ENCODE data around the gene ARRB1.

The ARRB1 gene

DNA sequence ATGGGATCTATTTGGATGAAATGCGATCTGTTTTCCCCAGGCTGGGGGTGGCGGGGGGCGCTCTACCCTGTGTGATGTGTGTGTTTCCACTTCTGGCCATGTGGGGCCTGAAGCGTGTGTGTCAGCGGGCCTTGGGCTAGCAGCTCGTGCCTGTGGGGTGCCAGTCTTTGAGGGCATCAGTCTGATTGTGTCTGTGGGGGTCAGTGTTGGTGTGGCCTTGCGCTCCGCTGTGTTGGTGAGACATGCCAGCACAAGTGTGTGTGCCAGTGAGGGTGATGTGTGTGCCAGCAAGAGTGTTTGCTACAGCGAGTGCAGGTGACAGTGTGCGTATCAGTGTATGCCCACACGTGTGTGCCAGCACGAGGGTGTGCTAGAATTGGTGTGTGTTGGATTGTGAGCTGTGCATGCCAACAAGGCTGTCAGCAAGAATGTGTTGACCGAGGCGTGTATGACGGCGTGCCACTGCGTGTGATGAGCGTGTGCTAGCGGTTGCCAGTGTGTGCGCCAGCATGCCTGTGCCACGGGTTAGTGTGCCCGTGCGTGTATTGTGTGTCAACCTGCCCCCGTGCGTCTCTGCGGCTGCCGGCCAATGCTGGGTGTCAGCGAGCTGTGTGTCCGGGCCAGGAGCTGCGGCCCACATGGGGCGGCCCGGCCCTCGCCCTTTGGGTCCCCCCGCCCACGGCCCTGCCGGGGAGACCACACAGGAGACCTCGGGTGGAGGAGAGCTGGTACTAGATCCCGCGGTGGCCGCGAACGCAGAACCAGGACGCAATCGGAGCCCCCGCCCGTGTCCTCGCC is 519 bp downstream of the ARRB1 start (continued):
- TF ChIP-seq, protein P1, sequence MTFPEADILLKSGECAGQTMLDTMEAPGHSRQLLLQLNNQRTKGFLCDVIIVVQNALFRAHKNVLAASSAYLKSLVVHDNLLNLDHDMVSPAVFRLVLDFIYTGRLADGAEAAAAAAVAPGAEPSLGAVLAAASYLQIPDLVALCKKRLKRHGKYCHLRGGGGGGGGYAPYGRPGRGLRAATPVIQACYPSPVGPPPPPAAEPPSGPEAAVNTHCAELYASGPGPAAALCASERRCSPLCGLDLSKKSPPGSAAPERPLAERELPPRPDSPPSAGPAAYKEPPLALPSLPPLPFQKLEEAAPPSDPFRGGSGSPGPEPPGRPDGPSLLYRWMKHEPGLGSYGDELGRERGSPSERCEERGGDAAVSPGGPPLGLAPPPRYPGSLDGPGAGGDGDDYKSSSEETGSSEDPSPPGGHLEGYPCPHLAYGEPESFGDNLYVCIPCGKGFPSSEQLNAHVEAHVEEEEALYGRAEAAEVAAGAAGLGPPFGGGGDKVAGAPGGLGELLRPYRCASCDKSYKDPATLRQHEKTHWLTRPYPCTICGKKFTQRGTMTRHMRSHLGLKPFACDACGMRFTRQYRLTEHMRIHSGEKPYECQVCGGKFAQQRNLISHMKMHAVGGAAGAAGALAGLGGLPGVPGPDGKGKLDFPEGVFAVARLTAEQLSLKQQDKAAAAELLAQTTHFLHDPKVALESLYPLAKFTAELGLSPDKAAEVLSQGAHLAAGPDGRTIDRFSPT (tag by site-specific recombination; IDR thresholded peaks at IDR 0.05): peak; percentile 93

DNA sequence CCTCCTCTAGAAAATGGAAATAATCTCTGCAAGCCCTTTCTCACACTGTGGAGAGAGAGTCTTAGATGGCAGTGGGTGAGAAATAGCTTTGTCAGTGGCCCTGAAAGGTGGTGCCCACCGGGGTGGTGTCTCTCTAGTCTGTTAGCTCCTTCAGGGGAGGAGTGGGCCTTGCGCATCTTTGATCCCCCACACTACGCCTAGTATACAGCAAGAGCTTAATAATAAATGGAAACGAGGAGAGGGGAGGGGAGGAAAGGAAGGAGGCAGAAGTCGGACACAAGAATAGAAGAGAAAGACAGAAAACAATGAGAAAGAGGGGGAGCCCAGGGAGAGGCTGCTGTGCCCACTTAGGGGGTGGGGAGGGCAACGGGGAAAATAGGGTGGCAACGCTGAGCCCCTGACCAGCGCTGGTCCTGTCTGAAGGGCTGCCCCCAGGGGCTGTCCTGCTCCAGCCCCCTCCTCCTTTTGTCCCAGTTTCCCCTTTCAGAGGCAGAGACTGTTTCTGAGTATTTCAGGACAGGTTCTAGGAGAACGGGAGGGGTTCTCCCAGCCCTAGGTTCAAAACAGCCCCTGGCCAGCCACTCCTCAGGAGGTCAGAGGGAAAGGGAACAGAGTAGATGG is 1.2 kb downstream of the ARRB1 start:
- H3K36me3 ChIP-seq (ENCODE audit: control insufficient read depth in 2 of 2, insufficient read depth in 1 of 2, low read length in 2 of 2): no peaks in the 10 kb centered on the region
- no peak for TF ChIP-seq ZNF518A (tag by site-specific recombination; conservative IDR thresholded peaks at IDR 0.05; ENCODE audit: low read depth)
- 0 out of 2 replicates have a peak, but pooled peaks have one; percentile 8 for TF ChIP-seq ZBTB8A (tag by site-specific recombination; IDR thresholded peaks at IDR 0.05)
- no peak for TF ChIP-seq ZNF121 (tag by site-specific recombination; IDR thresholded peaks at IDR 0.05)
- no peaks in the 10 kb centered on the region for H3K9me3 ChIP-seq (ENCODE audit: control insufficient read depth, insufficient read depth, low read depth, low read length)
- H3K27ac ChIP-seq (ENCODE audit: extremely low read depth, low read depth, low read length): no peak overlapping the region
- ChIA-PET CTCF (interaction anchor here (0.6 to 1.0 kb wide), 4 partner anchors 11 to 144 kb away, joined by 3 to 4 read pairs (median 3); no protein-coding TSS in a partner anchor), POLR2A (interaction anchor here (0.6 kb wide), 1 partner anchor 10 kb away, joined by 6 read pairs; no protein-coding TSS in a partner anchor)
- H3K4me1 ChIP-seq (ENCODE audit: control insufficient read depth, insufficient read depth, low read length): no peaks in the 10 kb centered on the region
- no peak overlapping the region for H3K4me3 ChIP-seq (ENCODE audit: low read depth, low read length)

DNA sequence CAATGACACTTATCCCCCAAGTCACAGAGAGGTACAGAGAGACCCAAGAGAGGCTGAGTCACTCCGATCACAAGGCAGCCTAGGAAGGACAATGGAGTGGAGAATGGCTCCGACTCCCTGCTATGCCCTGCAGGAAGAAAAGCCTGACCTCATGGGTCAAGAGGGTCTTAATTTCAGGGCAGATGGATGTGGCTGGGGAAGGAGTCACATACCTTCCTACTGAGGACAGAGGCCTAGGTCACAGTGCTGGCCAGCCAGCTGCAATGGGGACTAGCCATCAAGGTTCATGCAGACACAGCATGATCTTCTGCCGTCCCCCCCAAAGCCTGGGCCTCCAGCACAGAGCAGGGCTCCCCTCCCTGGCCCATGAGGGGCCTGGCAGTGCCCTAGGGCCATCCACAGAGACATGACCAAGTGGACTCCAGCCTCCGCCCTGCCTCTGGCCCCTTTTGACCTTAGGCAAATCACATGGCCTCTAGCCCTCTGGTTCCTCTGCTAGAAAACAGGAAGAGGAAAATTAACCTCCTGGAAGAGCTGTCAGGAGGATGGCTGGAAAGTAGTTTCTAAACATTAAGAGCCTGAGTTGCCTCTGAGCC is 1.8 kb downstream of the ARRB1 start:
- Histone ChIP-seq H3K27ac (ENCODE audit: extremely low read depth, low read depth, low read length) (no peak overlapping the region), H3K36me3 (ENCODE audit: control insufficient read depth in 2 of 2, insufficient read depth in 1 of 2, low read length in 2 of 2) (no peaks in the 10 kb centered on the region), H3K4me3 (ENCODE audit: low read depth, low read length) (no peak overlapping the region), H3K4me1 (ENCODE audit: control insufficient read depth, insufficient read depth, low read length) (no peaks in the 10 kb centered on the region), H3K9me3 (ENCODE audit: control insufficient read depth, insufficient read depth, low read depth, low read length) (no peaks in the 10 kb centered on the region)
- ChIA-PET POLR2A (interaction anchor here (0.6 kb wide), 1 partner anchor 11 kb away, joined by 6 read pairs; no protein-coding TSS in a partner anchor), CTCF (interaction anchor here (0.6 to 0.7 kb wide), 3 partner anchors 11 to 144 kb away, joined by 3 to 4 read pairs (median 3); no protein-coding TSS in a partner anchor)
- TF ChIP-seq ZIC2 (tag by site-specific recombination; IDR thresholded peaks at IDR 0.05): peak; percentile 73
- no peak for TF ChIP-seq KLF9 (tag by site-specific recombination; IDR thresholded peaks at IDR 0.05; ENCODE audit: low read depth)
- peak; percentile 34; the same call in 1 of the 2 replicates for TF ChIP-seq ZNF341 (tag by site-specific recombination; IDR thresholded peaks at IDR 0.05; ENCODE audit: low read depth)
- TF ChIP-seq ZFHX2 (tag by site-specific recombination; conservative IDR thresholded peaks at IDR 0.05): no peak
